Fibroblast of pulmonary artery (primary cell): Measurements from ENCODE around the gene GRHL3.

Experiments
- DNase-seq: peaks from one replicate; pipeline ENCODE4 v3.0.0-alpha.2; 2010; ENCODE audit warnings: low read depth
- H3K4me3 ChIP-seq: replicated peaks from 2 replicates; pipeline ENCODE4 v1.5.1; 2011; ENCODE audit warnings: low read depth, mild to moderate bottlenecking, control low read depth, low read length, moderate library complexity
- TF ChIP-seq, protein P1 (sequence below): IDR thresholded peaks from 2 replicates; pipeline ENCODE4 v1.5.1; 2011; ENCODE audit warnings: mild to moderate bottlenecking, control low read depth, low read length, inconsistent platforms; ENCODE audit errors: missing control alignments

The GRHL3 gene

DNA sequence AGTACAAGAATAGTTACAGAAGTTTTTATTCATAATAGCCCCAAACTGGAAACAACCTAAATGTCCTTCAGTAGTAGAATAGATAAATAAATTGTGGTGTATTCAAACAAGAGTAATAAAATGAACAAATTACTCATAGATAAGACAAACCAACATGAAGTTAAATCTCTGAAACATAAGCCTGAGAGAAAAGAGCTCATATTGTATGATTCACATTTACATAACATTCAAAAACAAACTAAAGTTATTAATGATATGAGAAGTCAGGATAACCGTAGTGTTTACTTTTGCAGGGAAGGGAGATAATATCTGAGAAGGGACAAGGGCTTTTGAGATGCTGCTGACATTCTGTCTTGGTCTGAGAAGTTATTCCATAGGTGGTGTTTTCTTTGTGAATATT is 80.9 kb downstream of the GRHL3 start:
- no peak for DNase-seq
- TF ChIP-seq, protein P1, sequence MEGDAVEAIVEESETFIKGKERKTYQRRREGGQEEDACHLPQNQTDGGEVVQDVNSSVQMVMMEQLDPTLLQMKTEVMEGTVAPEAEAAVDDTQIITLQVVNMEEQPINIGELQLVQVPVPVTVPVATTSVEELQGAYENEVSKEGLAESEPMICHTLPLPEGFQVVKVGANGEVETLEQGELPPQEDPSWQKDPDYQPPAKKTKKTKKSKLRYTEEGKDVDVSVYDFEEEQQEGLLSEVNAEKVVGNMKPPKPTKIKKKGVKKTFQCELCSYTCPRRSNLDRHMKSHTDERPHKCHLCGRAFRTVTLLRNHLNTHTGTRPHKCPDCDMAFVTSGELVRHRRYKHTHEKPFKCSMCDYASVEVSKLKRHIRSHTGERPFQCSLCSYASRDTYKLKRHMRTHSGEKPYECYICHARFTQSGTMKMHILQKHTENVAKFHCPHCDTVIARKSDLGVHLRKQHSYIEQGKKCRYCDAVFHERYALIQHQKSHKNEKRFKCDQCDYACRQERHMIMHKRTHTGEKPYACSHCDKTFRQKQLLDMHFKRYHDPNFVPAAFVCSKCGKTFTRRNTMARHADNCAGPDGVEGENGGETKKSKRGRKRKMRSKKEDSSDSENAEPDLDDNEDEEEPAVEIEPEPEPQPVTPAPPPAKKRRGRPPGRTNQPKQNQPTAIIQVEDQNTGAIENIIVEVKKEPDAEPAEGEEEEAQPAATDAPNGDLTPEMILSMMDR = no peak
- H3K4me3 ChIP-seq = no peak overlapping the region

DNA sequence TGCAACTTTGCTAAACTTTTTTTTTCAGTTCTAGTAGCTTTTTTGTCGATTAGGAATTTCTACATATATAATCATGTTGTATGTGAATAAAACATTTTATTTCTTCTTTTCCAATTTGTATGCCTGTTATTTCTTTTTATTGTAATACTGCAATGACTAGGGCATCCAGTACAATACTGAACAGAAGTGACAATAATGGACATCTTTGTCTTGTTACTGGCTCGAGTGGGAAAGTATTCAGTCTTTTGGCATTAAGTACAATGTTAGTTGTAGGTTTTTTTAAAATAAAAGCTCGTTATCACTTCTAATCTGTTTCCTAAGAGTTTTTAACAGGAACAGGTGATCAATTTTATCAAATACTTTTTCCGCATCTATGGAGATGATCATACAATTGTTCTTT is 84.6 kb downstream of the GRHL3 start:
- no peak for DNase-seq
- H3K4me3 ChIP-seq = no peak overlapping the region
- TF ChIP-seq, protein P1 = no peak
